Kidney capillary endothelial cell (primary cell): ENCODE measurements around the gene ACOX1.

Source experiments
- DNase-seq: peaks from one replicate; pipeline ENCODE4 v3.0.0-alpha.2; 2018; ENCODE audit warnings: low spot score

ACOX1 gene

GRCh38 chr17:75909051-75909811, 69.7 kb downstream of the ACOX1 start:
- no peak for DNase-seq

- no peak for DNase-seq
Observed at GRCh38 chr17:75908201-75908600, 70.8 kb downstream of the ACOX1 start.

- DNase-seq = no peak
Observed at GRCh38 chr17:75906143-75906884, 72.7 kb downstream of the ACOX1 start.

GRCh38 chr17:75904749-75905521, 74.0 kb downstream of the ACOX1 start, which contains the start of gene MRPL38:
MRPL38 (minus strand) TSS chr17:75904884; CDS start chr17:75904875, 9 bp downstream.
- DNase-seq = peak; percentile 96

GRCh38 chr17:75902406-75902805, 76.6 kb downstream of the ACOX1 start:
- DNase-seq = no peak

GRCh38 chr17:75901727-75902126, 77.2 kb downstream of the ACOX1 start:
- DNase-seq = no peak

- no peak for DNase-seq
Observed at GRCh38 chr17:75900691-75901533, 78.1 kb downstream of the ACOX1 start.

- no peak for DNase-seq
Observed at GRCh38 chr17:75899767-75900468, 79.0 kb downstream of the ACOX1 start.

- no peak for DNase-seq
Observed at GRCh38 chr17:75899353-75899752, 79.6 kb downstream of the ACOX1 start.

GRCh38 chr17:75898791-75899190, 80.2 kb downstream of the ACOX1 start:
- DNase-seq = no peak

GRCh38 chr17:75898065-75898464, 80.9 kb downstream of the ACOX1 start:
- no peak for DNase-seq

GRCh38 chr17:75897160-75898019, 81.6 kb downstream of the ACOX1 start:
- no peak for DNase-seq

GRCh38 chr17:75896415-75897159, 82.4 kb downstream of the ACOX1 start, which contains the start of gene TRIM65:
TRIM65 (minus strand) TSS chr17:75896951; CDS start chr17:75896937, 14 bp downstream.
- DNase-seq = peak; percentile 66

GRCh38 chr17:75895370-75896155, 83.4 kb downstream of the ACOX1 start:
- peak; percentile 48 for DNase-seq

GRCh38 chr17:75894049-75894733, 84.8 kb downstream of the ACOX1 start:
- no peak for DNase-seq

GRCh38 chr17:75893305-75894048, 85.5 kb downstream of the ACOX1 start:
- DNase-seq = no peak
